CD4-positive, alpha-beta T cell treated with Interleukin-2 at 100 ng/mL for 4 hours (primary cell): ENCODE data around the gene GRAMD1A.
"Not testable (repeated sequence)": the region's sequence is repeated elsewhere in the genome, so short reads cannot be mapped to it uniquely, and the experiment has no call there.

Experiments used
- DNase-seq: peaks from one replicate; pipeline ENCODE4 v3.0.0-alpha.2; 2020; ENCODE audit warnings: low spot score

Gene GRAMD1A

DNA sequence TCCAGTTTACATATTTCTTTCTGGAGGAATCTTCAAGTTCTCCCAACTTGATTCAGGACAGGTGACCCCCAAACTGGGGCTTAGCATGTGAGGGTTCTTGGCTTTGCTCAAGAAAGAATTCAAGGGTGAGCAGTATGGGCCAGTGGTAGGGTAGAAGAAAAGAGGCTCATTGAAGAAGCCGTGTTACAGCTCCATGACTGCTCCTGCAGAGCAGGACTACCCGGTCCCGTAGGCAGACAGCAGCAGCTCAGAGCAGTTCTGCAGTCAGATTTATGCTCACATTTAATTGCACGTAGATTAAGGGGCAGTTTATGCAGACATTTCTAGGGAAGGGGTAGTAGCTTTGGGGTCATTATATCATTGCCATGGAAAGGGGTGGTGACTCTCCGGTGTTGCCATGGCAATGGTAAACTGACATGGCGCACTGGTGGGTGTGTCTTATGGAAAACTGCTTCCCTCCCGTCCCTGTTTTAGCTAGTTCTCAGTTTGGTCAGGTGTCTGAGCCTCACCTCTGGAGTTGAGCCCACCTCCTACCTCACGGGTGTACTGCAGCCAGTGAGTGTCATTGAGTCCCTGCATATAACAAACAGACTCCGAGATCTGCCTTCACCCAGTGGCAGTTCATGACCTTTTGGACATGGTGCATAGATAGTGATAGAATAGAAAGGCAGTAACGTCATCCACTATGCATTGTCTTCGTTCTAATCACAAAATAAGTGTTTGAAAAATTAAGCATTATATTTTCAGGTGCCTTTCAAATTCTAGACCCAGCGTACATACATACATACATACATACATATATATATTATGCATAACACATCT lies 20.1 kb upstream of the GRAMD1A start:
- DNase-seq, result no peak

DNA sequence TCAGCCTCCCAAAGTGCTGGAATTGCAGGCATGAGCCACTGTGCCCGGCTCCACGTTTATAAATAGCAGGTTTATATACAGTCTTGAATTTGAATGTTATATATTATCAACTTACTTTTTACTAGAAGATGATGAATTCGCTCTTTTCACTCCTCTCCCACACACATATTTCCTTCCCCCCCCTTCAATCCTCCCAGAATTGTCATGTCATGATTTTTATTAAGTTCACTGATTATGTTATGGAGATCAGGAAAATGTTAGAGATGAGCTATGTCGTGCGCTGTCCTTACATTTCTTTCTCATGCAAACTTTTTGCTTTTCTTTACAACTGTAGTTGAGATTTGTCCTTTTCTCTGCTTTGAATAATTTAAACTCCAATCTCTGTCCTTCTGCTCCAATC lies 17.8 kb upstream of the GRAMD1A start:
- no peak for DNase-seq

DNA sequence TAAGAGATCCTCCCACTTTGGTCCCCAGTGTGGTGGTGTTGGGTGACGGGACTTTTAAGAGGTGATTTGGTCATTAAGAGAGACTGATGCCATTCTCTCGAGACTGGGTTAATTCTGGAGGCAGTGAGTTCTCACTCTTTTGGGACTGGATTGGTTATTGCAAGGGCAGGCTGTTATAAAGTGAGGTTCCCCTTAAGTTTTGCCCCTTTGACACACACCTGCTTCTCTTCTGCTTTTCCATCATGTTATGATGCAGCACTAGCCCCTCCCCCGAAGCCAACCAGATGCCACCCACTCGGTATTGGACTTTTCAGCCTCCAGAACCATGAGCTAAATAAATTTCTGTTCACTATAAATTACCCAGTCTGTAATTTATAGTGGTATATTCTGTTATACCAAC lies 16.3 kb upstream of the GRAMD1A start:
- DNase-seq, result no peak

- no peak for DNase-seq
Observed at GRCh38 chr19:34984287-34984686, 15.8 kb upstream of the GRAMD1A start.

GRCh38 chr19:34985249-34986022 lies 14.7 kb upstream of the GRAMD1A start:
- no peak for DNase-seq

- DNase-seq, result no peak
Observed at GRCh38 chr19:34988119-34988518, 12.0 kb upstream of the GRAMD1A start.

GRCh38 chr19:34989298-34989697 lies 10.8 kb upstream of the GRAMD1A start:
- no peak for DNase-seq

- no peak for DNase-seq
Observed at GRCh38 chr19:34990578-34991192, 9.4 kb upstream of the GRAMD1A start.

DNA sequence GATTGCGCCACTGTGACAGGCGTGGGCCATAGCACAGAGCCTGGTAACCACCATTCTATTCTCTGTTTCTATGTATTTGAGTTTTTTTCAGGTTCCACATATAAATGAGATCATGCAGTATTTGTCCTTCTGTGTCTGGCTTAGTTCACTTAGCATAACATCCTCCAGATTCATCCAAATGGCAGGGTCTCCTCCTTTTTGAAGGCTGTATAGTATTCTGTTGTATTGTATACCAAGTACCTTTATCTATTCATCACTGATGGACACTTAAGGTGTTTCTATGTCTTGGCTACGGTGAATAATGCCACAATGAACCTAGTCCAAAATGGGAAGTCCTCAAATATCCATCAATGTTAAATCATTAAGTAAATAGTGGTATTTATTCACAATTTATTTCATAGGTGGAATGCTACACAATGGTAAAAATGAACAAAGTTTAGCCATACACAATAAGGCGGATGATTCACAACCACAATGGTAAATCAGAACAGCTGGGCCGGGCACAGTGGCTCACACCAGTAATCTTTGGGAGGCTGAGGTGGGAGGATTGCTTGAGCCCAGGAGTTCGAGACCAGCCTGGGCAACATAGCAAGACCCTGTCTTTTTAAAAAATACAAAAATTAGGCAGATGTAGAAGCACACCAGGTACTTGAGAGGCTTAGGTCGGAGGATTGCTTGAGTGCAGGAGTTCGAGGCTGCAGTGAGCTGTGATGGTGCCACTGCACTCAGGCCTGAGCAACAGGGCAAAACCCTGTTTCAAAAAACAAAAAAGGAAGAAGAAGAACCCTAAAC lies 8.4 kb upstream of the GRAMD1A start:
- no peak for DNase-seq

DNA sequence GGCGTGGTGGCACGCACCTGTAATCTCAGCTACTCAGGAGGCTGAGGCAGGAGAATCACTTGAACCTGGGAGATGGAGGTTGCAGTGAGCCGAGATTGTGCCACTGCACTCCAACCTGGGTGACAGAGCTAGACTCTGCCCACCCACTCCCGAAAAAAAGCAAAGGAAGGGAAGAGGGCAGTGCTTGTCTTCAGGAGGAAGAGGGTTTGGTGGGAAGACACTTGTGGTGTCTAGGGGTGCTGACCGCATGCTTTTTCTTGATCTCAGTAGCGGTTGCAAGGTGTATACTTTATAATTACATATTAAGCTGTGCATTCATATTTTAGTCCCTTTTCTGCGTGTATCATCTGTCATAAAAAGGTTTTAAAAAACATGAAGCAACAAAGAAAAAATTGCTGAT lies 7.5 kb upstream of the GRAMD1A start:
- not testable (repeated sequence) for DNase-seq

GRCh38 chr19:34994286-34994642 lies 5.9 kb upstream of the GRAMD1A start:
- no peak for DNase-seq

GRCh38 chr19:34994643-34995541 lies 5.2 kb upstream of the GRAMD1A start:
- DNase-seq, result no peak

DNA sequence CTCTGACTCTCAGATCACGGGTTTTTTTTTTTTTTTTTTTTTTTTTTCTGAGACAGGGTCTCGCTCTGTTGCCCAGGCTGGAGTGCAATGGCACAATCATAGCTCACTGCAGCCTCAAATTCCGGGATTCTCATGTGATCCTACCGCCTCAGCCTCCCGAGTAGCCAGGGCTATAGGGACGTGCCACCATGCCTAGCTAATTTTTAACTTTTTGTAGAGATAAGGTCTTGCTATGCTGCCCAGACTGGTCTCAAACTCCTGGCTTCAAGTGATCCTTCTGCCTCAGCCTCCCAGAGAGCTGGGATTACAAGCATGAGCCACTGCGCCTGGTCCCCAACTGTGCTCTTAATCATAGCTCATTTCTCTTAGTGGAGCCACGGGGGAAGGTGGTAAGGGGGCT lies 4.6 kb upstream of the GRAMD1A start:
- DNase-seq, result no peak

DNA sequence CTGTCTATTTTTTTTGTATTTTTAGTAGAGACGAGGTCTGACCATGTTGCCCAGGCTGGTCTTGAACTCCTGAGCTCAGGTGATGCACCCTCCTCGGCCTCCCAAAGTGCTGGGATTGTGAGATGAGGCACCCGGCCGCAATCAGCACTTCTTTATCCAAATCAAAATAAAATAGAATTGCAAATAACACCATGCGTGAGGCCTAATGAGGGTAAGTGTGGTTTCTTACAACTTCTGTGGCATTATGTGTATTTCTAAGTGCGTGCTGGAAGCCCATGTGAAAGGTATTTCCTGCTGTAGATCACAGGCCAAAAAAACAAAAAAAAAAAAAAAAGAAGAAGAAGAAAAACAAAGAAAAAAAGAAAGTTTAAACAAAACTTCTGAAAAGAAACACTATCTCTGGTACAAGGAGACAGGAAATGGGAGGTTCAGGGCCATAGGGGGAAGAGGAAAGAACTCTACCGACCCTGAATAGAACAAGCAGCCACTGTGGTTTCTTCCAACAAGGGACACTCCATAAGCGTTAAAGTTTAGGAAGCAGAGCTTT lies 3.0 kb upstream of the GRAMD1A start:
- DNase-seq, result peak; percentile 23

DNA sequence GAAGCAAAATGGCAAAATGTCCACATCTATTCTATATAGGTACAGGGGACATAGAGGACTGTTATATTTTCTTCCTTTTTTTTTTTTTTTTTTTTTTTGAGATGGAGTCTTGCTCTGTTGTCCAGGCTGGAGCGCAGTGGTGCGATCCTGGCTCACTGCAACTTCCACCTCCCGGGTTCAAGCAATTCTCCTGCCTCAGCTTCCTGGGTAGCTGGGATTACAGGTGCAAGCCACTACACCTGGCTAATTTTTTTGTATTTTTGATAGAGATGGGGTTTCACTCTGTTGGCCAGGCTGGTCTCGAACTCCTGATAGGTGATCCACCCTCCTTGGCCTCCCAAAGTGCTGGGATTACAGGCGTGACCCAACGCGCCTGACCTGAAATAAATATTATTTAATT lies 1.9 kb upstream of the GRAMD1A start:
- DNase-seq, result not testable (repeated sequence)

GRCh38 chr19:34998777-34999497 lies 1.2 kb upstream of the GRAMD1A start:
- no peak for DNase-seq

DNA sequence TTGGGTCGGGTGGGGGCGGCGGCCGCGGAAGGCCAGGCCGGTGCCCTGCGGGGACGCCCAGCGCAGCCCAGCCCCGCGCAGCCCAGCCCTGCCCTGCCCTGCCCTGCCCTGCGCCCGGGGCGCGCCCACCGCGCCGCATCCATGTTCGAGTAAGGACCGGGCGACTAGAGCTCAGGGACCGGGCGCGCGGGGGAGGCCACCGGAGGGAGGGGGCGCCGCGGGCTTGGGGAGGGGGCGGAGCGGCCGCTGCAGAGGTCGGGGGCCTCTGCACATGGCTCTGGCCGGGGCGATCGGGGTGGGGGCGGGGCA lies 169 bp downstream of the GRAMD1A start:
- no peak for DNase-seq

DNA sequence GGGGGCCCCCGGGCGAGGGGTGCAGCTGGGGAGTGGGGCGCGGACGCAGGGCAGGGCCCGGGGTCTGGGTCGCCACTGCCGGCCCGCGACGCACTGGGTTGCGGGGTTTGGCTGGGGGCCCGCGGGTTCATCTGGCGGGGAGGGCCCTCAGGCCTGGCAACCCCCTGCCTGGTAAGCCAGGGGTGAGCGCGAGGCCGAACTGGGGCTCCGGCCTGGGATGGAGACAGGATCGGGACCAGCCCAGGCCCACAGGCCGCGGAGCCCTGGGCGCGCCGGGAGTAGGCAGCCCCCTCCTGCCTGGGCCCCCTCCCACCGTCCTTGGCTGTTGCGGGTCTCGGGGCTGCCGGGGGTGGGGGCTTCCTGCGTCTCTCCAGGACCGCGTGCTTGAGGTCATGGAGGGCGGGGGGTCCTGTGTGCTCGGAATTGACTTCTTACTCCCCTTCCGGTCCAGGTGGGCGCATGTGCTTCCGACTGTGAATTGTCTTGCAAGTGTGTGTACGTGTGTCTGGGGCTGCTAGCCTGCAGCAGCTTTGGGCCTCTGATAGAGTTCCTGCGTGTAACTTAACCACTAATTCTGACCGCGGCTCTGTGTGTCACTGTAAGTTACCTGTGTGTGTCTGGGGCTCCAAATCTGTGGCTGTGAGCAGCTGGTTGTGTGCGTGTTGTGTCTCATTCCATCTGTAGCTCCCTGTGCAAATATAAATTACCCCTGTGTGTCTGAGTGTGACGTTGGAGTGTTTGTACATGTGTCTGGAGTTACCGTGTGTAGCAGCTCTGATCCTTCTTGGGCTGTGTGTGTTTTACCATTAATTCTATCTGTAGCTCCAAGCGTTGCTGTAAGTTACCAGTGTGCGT lies 751 bp downstream of the GRAMD1A start:
- peak; percentile 66 for DNase-seq

- no peak for DNase-seq
Observed at GRCh38 chr19:35002037-35002535, 2.0 kb downstream of the GRAMD1A start.
